Measurements from ENCODE around the gene SLC6A7.

- TF ChIP-seq CTCF (conservative IDR thresholded peaks at IDR 0.05 in 1 of 2, IDR thresholded peaks at IDR 0.05 in 1 of 2; ENCODE audit: extremely low read depth in 1 of 2, insufficient read depth in 1 of 2, low read depth in 1 of 2, low read length in 2 of 2) (no peak), EZH2 (IDR thresholded peaks at IDR 0.05; ENCODE audit: borderline replicate concordance, low read length) (no peak)
Measured at GRCh38 chr5:150245111-150245789, 55.4 kb downstream of the SLC6A7 start.

Measured in mammary epithelial cell (primary cell).